Stimulated activated CD8-positive, alpha-beta memory T cell treated with anti-CD3 and anti-CD28 coated beads, Interleukin-7, amount 100 ng/mL, for 48 hours (primary cell): ENCODE data around the gene ESD.
A peak's percentile ranks its signal among the peaks of the same experiment; 100 is the strongest.

Experiments used
- DNase-seq, 2 donors: peaks; one replicate each; pipeline ENCODE4 v3.0.0-alpha.2; 2020; ENCODE audit warnings: low read depth in 1 of 2; ENCODE audit errors: extremely low read depth in 1 of 2

ESD gene

DNA sequence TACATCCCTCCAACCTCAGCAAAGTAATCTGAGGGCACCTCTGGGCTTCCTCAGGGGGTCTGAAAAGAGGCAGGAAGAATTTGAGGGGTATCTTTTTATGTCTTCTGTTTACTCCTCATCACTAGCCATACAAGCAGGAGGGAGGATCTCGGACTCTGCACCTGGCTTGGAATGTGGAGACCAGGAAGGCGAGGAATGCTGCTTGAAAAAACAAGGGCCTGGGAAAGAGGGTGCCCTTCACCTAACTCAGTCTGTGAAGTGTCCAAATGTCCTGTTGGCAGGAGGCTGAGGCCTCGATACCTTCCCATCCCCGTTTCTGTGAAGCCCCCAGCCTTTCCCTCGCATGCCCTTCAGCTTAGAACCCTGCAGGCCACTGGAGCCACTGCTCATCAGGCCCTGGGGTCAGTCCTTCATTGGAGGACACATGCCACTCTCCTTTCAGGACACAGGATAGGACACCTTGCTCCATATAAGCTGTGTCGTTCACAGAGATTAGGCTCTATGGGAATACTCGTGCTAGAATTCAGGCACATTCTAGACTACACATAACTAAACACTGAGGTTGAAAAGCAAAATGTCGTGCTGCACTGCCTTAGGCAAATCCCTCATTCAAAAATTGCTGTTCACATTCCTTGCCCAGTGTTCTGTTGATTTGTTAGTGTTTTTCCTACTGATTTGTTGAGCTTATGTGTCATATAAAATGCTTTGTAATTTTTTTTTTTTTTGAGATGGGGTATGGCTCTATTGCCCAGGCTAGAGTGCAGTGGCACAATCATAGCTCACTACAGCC is 49.7 kb downstream of the ESD start:
- DNase-seq: no peak

DNA sequence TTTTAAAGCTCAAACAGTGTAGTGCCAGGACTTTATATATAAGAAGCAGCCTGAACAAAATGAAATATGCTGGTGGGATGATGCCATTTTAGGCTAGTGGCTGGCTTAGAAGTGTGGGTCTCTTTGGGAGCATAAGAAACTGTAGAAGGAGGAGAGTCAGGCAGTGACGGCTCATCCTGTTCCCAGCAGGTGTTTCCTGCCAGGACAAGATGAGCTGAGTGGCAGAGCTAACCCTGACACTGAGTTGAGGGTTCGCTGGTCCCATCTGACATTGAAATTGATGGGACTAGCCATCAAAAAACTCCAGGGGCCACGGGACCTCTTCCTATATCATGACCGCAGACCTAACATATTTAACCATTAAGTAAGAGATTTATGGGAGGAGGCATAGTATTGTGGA is 51.3 kb downstream of the ESD start:
- DNase-seq: no peak

DNA sequence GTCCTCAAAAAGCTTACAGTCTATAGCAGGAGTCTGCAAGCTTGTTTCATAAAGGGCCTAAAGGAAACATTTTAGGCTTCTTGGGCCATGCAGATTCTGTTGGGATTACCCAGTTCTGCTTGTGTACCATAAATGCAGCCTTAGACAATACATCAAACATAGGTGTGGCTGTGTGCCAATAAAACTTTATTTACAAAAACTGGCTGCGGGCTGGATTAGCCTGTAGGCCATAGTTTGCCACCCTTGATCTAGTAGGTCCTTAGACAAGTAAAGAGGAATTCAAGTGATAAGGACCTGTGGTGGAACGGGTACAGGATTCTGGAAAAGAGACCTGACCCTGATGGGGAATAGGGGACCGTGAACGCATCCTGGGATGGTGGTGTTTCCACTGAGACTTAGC is 51.9 kb downstream of the ESD start:
- no peak for DNase-seq

DNA sequence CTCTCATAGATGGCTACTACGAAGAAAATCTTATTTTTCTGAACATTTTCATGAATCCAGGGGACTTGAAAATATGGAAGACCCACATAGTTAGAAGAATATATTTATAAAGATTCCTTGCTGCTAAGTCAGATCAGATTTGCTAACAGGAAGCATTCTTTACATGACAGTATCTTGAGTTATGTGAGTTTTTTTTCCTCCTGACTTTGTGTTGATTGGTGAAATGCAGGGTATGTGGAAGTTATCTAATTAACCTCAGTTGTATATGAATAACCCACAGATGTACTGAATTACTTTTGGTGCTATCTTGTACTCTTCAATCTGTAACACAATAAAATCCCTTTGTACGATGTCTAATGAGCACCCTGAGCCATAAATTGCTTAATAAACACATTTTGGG is 53.8 kb downstream of the ESD start:
- DNase-seq: no peak

DNA sequence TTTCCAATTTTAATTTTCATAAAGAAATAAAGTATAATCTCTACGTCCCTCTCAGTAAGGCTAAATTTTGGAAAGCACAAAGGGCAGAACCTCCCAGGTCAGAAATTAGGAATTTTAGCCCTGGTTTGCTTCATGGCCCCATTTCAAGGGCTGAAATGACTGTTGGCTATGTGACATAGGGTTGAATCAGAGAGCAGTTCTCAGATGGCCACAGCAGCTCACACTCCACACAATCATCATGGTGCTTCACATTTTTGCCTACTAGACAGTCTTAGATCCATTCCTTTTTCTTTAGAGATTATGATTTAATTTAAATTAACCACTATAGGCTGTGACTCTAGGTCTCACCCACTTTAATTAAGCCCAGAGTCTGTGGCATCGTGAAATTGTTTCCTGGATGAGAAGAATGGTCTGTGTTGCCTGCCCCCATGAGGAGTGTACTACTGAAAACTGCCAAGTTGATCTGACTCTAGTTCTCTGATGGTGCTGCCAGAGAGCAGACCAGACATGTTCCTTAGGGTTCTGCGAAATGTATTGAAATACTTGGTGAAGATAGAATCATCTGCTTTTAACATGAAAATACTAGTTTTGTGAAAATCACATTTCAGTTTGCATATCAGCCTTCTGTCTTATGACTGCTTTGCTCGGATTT is 57.4 kb downstream of the ESD start:
- no peak for DNase-seq

DNA sequence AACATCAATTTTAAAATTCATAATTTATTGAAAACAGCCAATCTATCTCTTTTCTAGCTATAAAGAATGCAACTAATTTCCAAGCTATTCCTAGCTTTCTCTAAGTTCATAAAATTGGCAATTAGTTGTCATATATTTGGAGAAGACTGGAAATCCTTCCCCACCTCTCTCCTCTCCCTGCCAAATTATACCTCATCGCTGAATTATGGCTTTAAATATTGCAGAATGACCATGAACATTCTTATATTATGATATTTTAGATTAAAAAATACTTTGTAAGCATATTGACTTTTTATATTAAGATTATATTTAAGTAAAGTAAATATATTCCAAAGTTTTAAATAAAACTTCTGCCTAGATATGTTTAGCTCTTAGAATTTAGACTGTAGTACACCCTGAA is 58.2 kb downstream of the ESD start:
- no peak for DNase-seq

DNA sequence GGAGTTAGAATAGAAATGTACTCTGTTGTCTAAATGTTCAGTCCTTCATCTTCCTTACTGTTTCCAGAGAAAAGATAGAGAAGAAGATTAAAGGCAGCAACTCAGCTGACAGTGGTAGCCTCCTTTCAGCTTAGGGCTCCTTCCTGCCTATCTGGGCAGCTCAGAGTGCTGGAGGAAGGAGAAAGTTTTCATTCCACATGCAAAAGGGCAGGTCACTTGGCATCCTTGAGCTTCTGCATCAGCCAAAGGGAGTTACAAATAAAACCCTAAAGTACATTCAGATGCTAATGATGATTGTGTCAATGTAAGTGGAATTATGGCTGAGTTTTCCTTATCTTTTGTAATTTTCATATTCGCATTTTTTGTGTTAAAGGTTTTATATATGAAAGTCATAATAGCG is 58.9 kb downstream of the ESD start:
- no peak for DNase-seq

DNA sequence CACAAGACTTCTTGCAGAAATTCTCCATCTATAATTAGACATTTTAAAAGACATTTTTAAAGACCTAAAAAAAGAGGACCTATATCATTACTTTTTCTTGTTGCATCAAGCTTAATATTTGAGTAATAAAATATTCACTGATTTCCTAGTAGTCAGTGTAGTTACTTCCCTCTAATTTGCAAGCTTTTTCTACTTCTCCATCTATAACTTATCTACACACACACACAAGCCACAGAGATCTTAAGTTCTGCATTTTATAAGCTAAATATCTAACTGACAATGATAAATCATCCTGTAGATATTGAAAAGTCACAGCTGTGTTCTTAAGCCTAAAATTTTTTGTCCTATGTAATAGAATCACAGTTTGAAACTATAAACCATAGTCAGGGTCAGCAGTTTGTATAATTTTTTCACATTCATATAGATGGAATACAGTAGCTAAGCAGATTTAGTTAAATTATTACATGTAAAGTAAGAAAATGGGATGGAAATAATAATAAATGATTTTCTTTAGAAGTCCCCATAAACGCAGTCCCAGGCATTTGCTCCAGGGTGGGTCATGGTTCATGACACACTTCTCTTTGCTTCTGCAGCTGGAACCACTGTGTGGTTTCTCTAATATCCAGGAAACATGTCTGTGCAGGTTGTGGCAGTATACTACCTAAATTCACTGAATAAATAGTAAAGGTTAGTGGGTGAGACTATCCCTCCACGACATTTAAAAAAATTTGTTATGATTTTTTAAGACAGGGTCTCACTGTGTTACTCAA is 60.2 kb downstream of the ESD start:
- DNase-seq: no peak

DNA sequence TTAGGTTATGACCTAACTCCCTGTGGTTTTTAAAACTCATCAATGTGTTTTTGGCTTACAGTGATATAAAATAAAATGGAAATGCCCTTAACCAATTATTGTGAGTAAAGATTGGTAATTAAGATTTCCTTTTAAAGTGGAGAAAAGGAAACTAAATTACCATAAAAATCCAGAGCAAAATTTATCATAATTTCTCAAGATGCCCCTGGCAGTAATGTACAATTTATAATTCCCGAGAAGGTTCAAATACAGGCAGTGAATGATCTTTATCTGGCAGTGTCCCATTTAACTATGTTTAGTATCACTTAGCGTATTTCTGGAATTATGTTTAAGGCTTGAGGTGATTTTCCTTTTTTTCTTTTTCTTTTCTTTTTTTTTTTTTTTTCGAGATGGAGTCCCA is 61.5 kb downstream of the ESD start:
- no peak for DNase-seq

DNA sequence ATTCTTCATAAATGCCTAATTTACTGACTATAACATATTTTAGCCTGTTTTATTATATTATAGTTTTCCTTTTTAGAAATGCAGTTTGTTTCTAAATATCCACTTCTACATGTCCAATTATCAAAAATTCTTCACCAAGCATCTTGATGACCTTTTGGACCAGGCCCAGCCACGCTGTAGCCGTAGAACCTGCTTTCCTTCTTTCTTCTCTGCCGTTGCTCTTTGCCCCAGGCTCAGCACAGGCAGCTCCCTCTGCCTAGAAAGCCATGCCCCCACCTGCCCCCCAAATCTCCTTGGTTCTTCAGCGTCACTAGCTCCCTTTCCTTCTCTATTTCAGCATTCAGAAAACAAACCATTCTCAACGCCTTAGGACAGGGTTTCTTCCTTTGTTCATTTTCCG is 65.4 kb downstream of the ESD start:
- no peak for DNase-seq

DNA sequence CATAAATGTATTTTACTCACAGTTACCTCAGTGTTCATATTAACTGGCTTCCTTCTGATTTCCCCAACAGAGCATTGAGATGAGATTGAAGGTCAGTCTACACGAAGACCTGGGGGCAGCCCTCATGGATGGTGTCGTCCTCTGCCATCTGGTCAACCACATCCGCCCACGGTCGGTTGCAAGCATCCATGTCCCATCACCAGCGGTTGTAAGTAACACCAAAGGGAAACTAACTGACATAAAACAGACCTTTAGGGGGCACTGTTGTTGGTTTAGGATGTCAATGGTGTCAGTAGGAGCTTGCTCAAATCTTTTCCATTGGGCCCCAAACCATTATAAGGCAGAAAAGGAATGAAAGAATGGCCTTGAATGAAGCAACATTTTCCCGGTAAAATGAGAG is 68.2 kb downstream of the ESD start:
- DNase-seq: peak in 1 of 2 donors; percentile 15

DNA sequence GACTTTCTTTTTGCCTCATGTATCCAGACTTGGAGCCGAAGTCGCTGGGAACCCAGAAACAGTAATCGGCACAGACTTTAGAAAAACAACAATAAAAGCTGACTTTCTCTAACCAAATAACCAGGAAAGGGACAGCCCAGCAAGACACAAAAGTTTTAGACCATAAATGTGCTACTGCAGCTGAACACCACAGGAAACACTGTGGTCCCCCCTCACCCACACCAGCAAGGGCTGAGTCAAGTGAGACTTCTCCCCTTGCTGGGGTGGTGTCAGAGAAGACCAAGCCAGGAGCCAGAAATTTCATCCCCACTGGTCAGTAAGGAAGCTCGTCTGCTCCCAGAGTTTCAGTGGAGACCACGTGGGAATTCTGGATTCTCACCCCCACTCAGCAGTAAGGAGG is 70.6 kb downstream of the ESD start:
- no peak for DNase-seq
